ENCODE measurements around the gene KLK6. TPM values are rescaled to one million over a fixed set of nuclear protein-coding genes. Genes with fewer than 3 reads are reported as not detected.

Gene KLK6
- total RNA-seq, 4 donors from 2014 or later: not detected

DNA sequence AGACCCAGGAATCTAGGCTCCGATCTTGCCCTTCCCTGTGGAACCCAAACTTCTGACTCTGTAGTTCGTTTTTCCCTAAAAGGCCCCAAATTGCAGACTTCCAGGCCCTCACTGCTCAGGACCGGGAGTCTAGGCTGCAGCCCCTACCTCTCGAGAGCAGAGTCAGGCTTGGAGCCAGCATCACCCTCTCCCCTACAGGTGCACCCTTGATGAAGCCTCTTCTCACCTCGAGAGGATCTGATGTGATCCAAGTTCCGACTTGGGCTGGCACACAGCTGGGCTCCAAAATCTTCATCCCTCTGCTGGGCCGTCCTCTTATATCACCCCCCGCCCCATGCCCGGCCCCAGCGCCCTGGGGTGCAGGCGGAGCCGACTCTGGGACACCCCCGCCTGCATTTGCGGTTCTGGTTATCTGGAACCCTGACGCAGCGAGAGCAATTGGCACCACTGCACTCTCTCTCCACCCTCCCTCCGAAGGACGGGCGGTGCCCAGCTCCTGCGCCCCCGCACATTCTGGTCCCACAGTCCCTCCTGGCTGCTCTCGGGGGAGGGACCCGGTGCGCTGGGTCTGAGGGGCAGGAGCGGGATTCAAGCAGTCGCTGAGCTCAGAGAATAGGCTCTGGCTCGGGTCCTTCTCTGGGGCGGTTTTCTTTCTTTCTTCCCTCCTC is 14.4 kb upstream of the KLK6 start, which contains the start of gene KLK7:
Gene KLK7, minus strand, starts transcription at position 293 of the 668 bp plus-strand sequence. CDS start 1,518 bp downstream, outside the sequence.
- Histone ChIP-seq H3K36me3 (no peaks in the 10 kb centered on the region), H3K27ac (replicated peaks in 1 of 4) (no peak within 1 kb of the TSS), H3K4me3 (no peak within 1 kb of the TSS), H3K9me3 (no peaks in the 10 kb centered on the region), H3K4me1 (no peaks in the 10 kb centered on the region), H3K27me3 (peaks cover 0 to 68% (median 0%) of the 10 kb centered on the region in 4 donors)
- no peak for DNase-seq (ENCODE audit: extremely low spot score)
- WGBS: 13% methylated on average over 26 of the region's 28 CpGs
- intact Hi-C loops (cut with DNase I): no loop called here
- no peak for TF ChIP-seq CTCF (IDR thresholded peaks at IDR 0.05)
- TF ChIP-seq POLR2A (IDR thresholded peaks at IDR 0.05; ENCODE audit: low read depth): no peak
- TF ChIP-seq EP300 (IDR thresholded peaks at IDR 0.05): no peak
- TF ChIP-seq POLR2AphosphoS5 (IDR thresholded peaks at IDR 0.05): no peak

DNA sequence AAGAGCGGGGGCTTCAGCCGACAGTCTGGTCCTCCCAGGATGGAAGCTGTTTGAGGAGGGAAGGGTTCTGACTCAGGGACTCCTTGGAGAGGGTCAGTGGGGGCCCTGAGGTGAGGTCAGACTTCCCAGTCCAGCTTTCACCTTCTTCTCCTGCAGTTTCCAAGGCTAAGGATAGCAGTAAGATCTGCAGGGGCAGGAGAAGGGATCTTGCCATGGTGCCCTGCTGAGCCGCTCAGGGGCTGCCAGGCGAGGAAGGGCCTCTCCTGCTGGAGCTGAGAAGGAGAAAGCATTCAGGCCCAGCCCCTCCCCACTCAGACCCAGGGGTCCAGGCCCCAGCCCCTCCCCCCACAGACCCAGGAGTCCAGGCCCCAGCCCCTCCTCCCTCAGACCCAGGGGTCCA is 12.8 kb upstream of the KLK6 start:
- no peak overlapping the region for H3K4me3 ChIP-seq
- no peak overlapping the region for H3K27ac ChIP-seq (replicated peaks in 1 of 4)
- 55% methylated on average over 4 of the region's 4 CpGs for WGBS
- H3K4me1 ChIP-seq: no peaks in the 10 kb centered on the region
- TF ChIP-seq CTCF (IDR thresholded peaks at IDR 0.05): no peak
- no peak for TF ChIP-seq EP300 (IDR thresholded peaks at IDR 0.05)
- no peak for TF ChIP-seq POLR2AphosphoS5 (IDR thresholded peaks at IDR 0.05)
- TF ChIP-seq POLR2A (IDR thresholded peaks at IDR 0.05; ENCODE audit: low read depth): no peak
- DNase-seq (ENCODE audit: extremely low spot score): no peak
- H3K9me3 ChIP-seq: no peaks in the 10 kb centered on the region
- H3K27me3 ChIP-seq: peaks cover 0 to 80% (median 2%) of the 10 kb centered on the region in 4 donors
- intact Hi-C loops (cut with DNase I): no loop called here
- H3K36me3 ChIP-seq: no peaks in the 10 kb centered on the region

DNA sequence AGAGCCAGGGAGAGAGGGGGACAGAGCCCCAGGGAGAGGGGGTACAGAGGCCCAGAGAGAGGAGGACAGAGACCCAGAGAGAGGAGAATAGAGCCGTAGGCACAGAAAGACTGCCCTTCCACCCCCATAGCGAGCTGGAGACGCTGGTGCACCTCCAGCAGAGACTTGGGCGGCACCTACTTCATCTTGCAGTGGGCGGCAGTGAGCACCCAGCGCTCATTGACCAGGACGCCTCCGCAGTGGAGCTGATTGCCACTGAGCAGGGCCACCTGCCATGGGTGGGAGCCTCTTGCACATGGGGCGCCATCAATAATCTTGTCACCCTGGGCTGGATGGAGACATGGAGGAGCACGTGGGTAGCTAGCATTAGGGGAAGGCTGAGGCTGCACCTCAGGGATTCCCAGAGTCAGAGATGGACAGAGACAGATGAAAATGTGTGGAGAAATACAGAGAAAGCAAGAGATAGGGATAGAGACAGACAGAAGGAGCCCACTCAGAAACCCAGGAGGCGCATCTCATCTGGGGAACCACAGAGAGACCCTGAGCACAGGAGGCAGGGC is 12.3 kb upstream of the KLK6 start:
- H3K4me3 ChIP-seq: no peak overlapping the region
- DNase-seq (ENCODE audit: extremely low spot score): no peak
- WGBS: 51% methylated on average over 7 of the region's 11 CpGs
- no peaks in the 10 kb centered on the region for H3K4me1 ChIP-seq
- no peak for TF ChIP-seq EP300 (IDR thresholded peaks at IDR 0.05)
- no peak for TF ChIP-seq CTCF (IDR thresholded peaks at IDR 0.05)
- no peak for TF ChIP-seq POLR2AphosphoS5 (IDR thresholded peaks at IDR 0.05)
- no peak for TF ChIP-seq POLR2A (IDR thresholded peaks at IDR 0.05; ENCODE audit: low read depth)
- no peaks in the 10 kb centered on the region for H3K36me3 ChIP-seq
- no peak overlapping the region for H3K27ac ChIP-seq (replicated peaks in 1 of 4)
- H3K27me3 ChIP-seq: peaks cover 0 to 80% (median 2%) of the 10 kb centered on the region in 4 donors
- intact Hi-C loops (cut with DNase I): no loop called here
- no peaks in the 10 kb centered on the region for H3K9me3 ChIP-seq

DNA sequence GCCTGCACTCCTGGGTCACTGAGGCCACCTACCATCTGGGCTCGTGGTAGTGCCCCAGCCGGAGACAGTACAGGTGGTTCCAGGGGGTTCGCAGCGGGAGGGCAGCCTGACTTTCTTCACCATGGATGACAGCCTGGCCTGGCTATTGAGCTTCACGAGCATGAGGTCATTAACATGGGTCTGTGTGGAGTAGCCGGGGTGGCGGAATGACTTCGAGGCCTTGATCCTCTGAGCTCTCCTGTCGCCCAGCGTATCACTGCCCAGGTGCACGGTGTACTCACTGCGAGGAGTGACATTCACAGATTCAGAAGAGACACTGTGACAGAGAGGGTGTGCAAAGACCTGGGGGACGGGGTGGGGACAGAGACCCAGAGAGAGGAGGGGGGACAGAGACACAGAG is 10.8 kb upstream of the KLK6 start:
- Histone ChIP-seq H3K4me1 (no peaks in the 10 kb centered on the region), H3K9me3 (no peaks in the 10 kb centered on the region), H3K4me3 (no peak overlapping the region), H3K27ac (replicated peaks in 1 of 4) (no peak overlapping the region), H3K27me3 (peaks cover 0 to 90% (median 2%) of the 10 kb centered on the region in 4 donors), H3K36me3 (no peaks in the 10 kb centered on the region)
- TF ChIP-seq POLR2A (IDR thresholded peaks at IDR 0.05; ENCODE audit: low read depth): no peak
- no peak for TF ChIP-seq EP300 (IDR thresholded peaks at IDR 0.05)
- TF ChIP-seq CTCF (IDR thresholded peaks at IDR 0.05): no peak
- TF ChIP-seq POLR2AphosphoS5 (IDR thresholded peaks at IDR 0.05): no peak
- 66% methylated on average over 8 of the region's 13 CpGs for WGBS
- intact Hi-C loops (cut with DNase I): no loop called here
- no peak for DNase-seq (ENCODE audit: extremely low spot score)
